NCI-H1417 (cell line): ENCODE results near the gene PANX2.

ENCODE experiments used
- DNase-seq, 3 experiments: peaks; one replicate each; lab custom pipeline; 2025; lab: John Stamatoyannopoulos, UW

Gene PANX2

GRCh38 chr22:50229370-50229769 lies 58.8 kb downstream of the PANX2 start:
- DNase-seq, result no peak
